GM12891 (cell line): ENCODE results near the gene QRICH2.

Experiments used
- POLR2A ChIP-seq: IDR thresholded peaks from 2 replicates; pipeline ENCODE4 v1.6.1; 2011; ENCODE audit warnings: low read depth, low read length, control low read depth
- SPI1 ChIP-seq: IDR thresholded peaks from 2 replicates; pipeline ENCODE4 v1.6.1; 2011; ENCODE audit warnings: low read depth, low read length, control low read depth

DNA sequence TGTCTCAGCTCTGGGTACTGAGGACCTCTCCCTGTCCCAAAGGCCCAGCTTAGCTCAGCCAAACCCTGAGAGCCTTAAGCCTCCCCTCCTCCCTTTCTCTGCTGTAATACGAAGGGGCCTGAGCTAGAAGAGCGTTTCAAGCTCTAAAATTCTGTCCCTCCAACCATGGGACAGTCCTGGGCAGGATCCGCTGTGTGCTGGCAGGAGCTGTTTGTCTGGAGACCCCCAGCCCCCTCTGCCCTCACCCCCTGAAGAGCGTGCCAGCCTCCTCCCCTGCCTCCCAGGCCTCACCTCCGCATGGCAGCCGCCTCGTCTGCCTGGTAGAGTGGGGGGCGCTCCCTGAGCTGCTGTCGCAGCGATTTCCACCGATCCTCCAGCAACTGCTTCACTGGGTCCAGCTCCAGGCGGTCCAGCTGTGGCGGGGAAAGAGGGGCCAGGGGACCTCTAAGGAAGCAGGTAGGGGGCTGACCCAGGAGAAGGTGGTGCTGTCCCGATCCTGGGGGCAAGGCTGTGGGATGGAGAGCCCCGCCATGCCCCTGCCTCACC, 28.3 kb downstream of the QRICH2 start:
- no peak for TF ChIP-seq POLR2A
- TF ChIP-seq SPI1: no peak
